HUES64 (cell line): ENCODE measurements around the gene TLX1. TPM values are rescaled to one million over a fixed set of nuclear protein-coding genes. Genes with fewer than 3 reads are reported as not detected.

Experiments used
- H3K27ac ChIP-seq: 2 replicates; pipeline ENCODE4 v1.7.0; 2013; ENCODE audit warnings: low read depth, low read length, inconsistent platforms
- H3K27me3 ChIP-seq: 2 replicates; pipeline ENCODE4 v1.6.1; 2013; ENCODE audit warnings: mild to moderate bottlenecking, low read length; ENCODE audit not compliant: insufficient read depth
- H3K36me3 ChIP-seq: 2 replicates; pipeline ENCODE4 v1.6.1; 2013; ENCODE audit warnings: mild to moderate bottlenecking, low read length; ENCODE audit not compliant: insufficient read depth
- H3K4me1 ChIP-seq: 2 replicates; pipeline ENCODE4 v1.6.1; 2013; ENCODE audit warnings: mild to moderate bottlenecking, low read length, moderate library complexity; ENCODE audit not compliant: insufficient read depth
- H3K4me3 ChIP-seq: 2 replicates; pipeline ENCODE4 v1.5.1; 2013; ENCODE audit warnings: mild to moderate bottlenecking, low read length, moderate library complexity
- H3K9ac ChIP-seq: 2 replicates; pipeline ENCODE4 v1.6.1; 2013; ENCODE audit warnings: mild to moderate bottlenecking, low read depth, low read length
- H3K9me3 ChIP-seq: 2 replicates; pipeline ENCODE4 v1.6.1; 2013; ENCODE audit warnings: low read depth, low read length; ENCODE audit not compliant: insufficient read depth
- WGBS: fragments of 150-250, 120-280 bp; methylation state at CpG from one replicate; pipeline ENCODE4 v1.1.7; 2013; ENCODE audit warnings: missing lambda C conversion rate; 5-methylcytosine and 5-hydroxymethylcytosine counted together
- polyA plus RNA-seq, 2 experiments: library from polyadenylated mRNA; stranded (reverse); fragments of 50-300 nt; gene quantifications; one replicate each; pipeline ENCODE4 v1.2.3, GENCODE V29; 2013

The TLX1 gene
- polyA plus RNA-seq (2013, experiment 1 of 2), result not detected
- polyA plus RNA-seq (2013, experiment 2 of 2), result not detected

- no peaks in the 10 kb centered on the region for H3K9me3 ChIP-seq
- peak within 1 kb of the TSS; percentile 2; the same call in 1 of the 2 replicates for H3K4me3 ChIP-seq
- WGBS, result 1% methylated on average over 83 of the region's 83 CpGs
- H3K27me3 ChIP-seq, result peaks cover 100% of the 10 kb centered on the region
- no peaks in the 10 kb centered on the region for H3K36me3 ChIP-seq
- no peak within 1 kb of the TSS for H3K27ac ChIP-seq
- H3K4me1 ChIP-seq, result no peaks in the 10 kb centered on the region
- no peak within 1 kb of the TSS for H3K9ac ChIP-seq
Measured at GRCh38 chr10:101130984-101131961, at the start of gene TLX1. Gene TLX1 (plus strand): TSS chr10:101131300. CDS start chr10:101131542, 242 bp downstream.

DNA sequence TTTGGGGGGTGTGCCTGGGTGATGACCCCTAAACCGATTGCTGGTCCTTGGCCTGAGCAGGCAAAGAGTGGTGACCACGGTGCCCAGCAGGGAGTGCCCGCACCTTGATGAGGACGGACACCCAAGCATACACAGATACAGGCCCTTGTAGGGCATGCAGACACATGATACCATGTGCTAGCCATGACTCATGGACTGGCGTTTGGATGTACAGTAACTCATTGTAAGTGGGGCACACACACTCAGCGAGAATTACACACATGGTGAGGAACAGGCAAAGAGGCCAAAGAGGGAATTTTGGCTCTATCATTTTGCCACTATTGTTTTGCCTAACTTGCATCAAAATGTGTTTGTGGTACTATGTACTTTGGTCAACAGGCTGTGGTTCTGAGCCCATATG lies 45.3 kb upstream of the TLX1 start:
- Histone ChIP-seq H3K4me3 (no peak overlapping the region), H3K9me3 (no peaks in the 10 kb centered on the region), H3K27me3 (peaks cover 78% of the 10 kb centered on the region), H3K27ac (no peak overlapping the region), H3K36me3 (no peaks in the 10 kb centered on the region), H3K9ac (no peak overlapping the region), H3K4me1 (no peaks in the 10 kb centered on the region)
- WGBS, result 89% methylated on average over 6 of the region's 6 CpGs

DNA sequence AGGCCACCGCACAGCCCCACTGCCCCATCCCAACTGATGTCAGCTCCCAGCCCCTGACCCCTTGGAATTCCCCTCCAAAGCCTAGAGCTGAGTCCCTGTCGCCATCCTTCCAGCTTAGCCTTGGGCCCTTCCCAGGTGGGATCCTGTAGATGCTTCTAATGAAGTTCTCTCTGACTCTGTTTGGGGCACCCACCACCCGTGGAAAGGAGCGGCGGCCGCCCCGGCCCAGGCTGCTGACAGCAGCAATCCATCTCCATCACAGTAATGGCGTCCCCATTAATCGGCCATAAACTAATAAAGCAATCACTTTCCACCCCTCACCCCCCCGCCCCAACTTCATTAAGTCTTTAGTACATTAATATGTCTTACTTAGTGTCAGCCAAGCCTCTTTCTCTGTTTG lies 43.7 kb upstream of the TLX1 start:
- Histone ChIP-seq H3K4me3 (no peak overlapping the region), H3K9ac (no peak overlapping the region), H3K27ac (no peak overlapping the region), H3K36me3 (no peaks in the 10 kb centered on the region), H3K4me1 (no peaks in the 10 kb centered on the region), H3K27me3 (peaks cover 81% of the 10 kb centered on the region), H3K9me3 (no peaks in the 10 kb centered on the region)
- 92% methylated on average over 9 of the region's 10 CpGs for WGBS

DNA sequence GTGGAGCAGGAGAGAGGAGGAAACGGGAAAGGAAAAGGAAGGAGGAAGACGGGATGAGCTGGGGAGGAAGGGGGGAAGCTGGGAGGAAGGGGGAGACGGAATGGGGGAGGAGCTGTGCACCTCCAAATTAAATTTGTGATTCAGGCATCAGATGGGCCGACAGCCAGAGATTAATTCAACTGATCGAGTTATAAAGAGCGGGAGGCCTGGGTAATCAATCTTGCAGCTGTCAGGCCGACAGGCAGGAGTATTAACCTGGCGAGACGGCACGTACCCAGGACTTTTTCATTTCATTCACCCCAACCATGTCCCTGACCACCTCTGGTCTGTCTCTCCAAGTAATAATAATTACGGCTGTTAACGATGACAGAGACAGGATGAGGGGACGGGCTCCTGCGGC lies 43.1 kb upstream of the TLX1 start:
- Histone ChIP-seq H3K4me1 (peaks cover 2% of the 10 kb centered on the region; the same call in 1 of the 2 replicates), H3K4me3 (no peak overlapping the region), H3K27ac (no peak overlapping the region), H3K27me3 (peaks cover 80% of the 10 kb centered on the region), H3K9ac (no peak overlapping the region), H3K9me3 (no peaks in the 10 kb centered on the region), H3K36me3 (no peaks in the 10 kb centered on the region)
- WGBS, result 85% methylated on average over 14 of the region's 14 CpGs

DNA sequence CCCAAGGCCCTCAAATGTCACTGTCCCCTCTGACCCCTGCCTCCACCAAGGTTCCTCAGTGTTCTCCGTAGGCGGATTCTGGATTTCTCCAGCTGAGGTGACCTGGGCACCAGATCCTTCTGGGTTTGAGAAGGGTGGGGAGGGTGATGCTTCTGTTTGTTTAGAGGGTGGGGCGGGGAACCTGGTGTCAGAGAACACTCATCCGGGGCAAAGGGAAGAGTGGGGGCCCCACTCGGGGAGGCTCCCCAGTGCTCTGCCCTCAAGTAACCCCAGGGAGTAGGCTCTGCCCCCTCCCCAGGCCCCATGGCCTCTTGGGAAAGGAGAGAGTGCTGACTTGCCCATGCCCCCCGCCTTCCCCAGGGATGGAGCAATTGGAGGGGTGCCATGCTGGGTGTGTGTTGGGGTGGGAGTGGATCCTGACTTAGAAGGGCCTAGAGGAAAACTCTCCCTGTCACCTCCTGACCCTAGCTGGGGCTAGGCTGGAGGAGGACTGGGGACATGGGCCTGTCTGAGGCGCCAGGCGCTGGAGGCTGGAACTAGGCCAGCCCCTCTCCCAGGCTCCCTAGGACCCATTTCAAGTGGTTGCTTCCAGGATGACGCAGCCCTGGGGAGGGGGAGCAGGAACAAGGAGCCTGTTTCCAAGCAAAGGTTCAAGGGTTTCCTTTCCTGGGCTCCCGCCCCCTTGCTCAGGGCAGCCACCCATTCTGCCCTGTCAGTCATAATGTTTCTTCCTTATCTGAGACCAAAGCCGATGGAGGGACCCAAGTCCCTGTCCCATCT lies 41.4 kb upstream of the TLX1 start:
- no peaks in the 10 kb centered on the region for H3K9me3 ChIP-seq
- no peak overlapping the region for H3K4me3 ChIP-seq
- peaks cover 69% of the 10 kb centered on the region for H3K27me3 ChIP-seq
- no peak overlapping the region for H3K9ac ChIP-seq
- H3K27ac ChIP-seq, result no peak overlapping the region
- H3K36me3 ChIP-seq, result no peaks in the 10 kb centered on the region
- WGBS, result 87% methylated on average over 11 of the region's 11 CpGs
- H3K4me1 ChIP-seq, result peaks cover 3% of the 10 kb centered on the region; the same call in 1 of the 2 replicates

DNA sequence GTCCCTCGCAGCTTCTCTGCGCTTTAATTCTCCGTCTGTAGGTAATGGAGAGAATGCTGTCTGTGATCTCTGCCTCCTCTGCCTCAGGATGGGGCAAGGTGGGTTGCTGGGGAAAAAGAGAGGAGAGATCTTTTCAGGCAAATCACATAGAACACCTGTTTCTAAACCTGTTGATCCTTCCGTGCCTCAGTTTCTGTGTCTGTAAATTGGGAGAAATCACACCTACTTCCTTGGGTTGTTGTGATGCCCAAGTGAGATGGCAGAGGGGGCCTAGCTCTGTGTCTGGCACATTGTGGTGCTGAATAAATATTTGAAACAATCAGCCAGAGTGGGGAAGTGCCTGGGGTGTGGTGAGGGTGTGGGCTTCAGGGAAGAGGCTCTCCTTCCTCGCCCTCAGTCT lies 40.5 kb upstream of the TLX1 start:
- Histone ChIP-seq H3K4me1 (peaks cover 3% of the 10 kb centered on the region), H3K27me3 (peaks cover 60% of the 10 kb centered on the region), H3K27ac (no peak overlapping the region), H3K4me3 (no peak overlapping the region), H3K9me3 (no peaks in the 10 kb centered on the region), H3K36me3 (no peaks in the 10 kb centered on the region), H3K9ac (no peak overlapping the region)
- WGBS, result 96% methylated on average over 4 of the region's 5 CpGs

DNA sequence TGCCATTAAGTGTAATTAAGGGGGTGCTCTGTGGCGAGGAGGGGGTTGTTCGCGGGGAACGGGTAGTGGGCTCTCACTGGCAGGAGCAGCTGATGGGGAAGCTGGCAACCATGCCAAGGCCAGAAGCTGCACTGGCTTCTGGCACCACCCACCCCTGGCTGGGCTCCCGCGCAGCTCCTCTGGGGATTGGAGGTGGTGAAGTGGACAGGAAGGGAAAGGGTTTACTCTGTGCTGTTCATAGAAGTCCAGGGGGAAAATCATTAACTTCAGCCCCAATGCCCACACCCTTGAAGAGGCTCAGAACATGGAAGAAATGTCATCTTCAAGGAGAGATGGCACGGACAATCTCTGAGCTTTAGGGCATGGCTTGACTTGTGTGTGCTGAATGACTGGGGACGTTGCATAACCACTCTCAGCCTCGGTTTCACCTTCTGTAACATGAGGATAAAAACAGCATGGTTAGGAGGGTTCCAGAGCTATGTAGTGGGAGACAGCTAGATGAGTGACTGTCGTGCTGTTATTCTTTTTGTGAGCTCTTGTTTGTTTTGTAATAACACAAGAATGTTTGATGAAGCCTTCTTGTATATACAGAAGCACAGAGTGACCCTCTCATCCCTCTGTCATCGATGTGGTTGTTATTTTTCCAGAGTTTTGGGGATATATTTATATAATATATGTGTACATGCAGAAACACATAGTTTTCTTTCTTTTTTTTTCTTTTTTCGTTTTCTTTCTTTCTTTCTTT lies 39.4 kb upstream of the TLX1 start:
- no peaks in the 10 kb centered on the region for H3K36me3 ChIP-seq
- 87% methylated on average over 10 of the region's 12 CpGs for WGBS
- peaks cover 3% of the 10 kb centered on the region for H3K4me1 ChIP-seq
- no peaks in the 10 kb centered on the region for H3K9me3 ChIP-seq
- no peak overlapping the region for H3K9ac ChIP-seq
- H3K4me3 ChIP-seq, result no peak overlapping the region
- H3K27ac ChIP-seq, result no peak overlapping the region
- peaks cover 59% of the 10 kb centered on the region for H3K27me3 ChIP-seq

DNA sequence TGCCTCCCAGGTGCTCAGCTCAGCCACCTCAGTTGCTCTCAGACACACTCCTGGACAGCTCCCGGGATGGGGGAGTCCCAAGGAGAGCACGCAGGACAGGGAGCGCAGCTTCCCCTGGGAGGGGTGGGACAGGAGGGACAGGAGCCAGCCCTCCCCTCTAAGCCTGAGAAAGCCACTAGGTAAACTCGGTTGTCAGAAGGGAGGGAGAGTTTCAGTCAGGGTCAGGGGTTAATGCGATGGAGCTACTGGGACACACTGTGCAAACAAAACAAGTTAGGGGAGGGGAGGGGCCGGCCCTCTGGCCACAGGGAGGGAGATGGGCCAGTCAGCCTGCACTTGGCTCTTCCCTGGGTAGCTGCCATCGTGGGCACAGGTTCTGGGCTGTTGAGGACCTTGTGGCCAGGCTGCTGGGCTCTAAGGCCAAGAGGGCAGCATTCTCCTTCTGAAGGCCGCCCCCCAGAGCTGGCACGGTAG lies 38.2 kb upstream of the TLX1 start:
- no peaks in the 10 kb centered on the region for H3K9me3 ChIP-seq
- H3K4me3 ChIP-seq, result no peak overlapping the region
- 49% methylated on average over 9 of the region's 9 CpGs for WGBS
- no peak overlapping the region for H3K27ac ChIP-seq
- peaks cover 63% of the 10 kb centered on the region for H3K27me3 ChIP-seq
- peaks cover 7% of the 10 kb centered on the region for H3K4me1 ChIP-seq
- H3K36me3 ChIP-seq, result no peaks in the 10 kb centered on the region
- no peak overlapping the region for H3K9ac ChIP-seq

- peaks cover 7% of the 10 kb centered on the region for H3K4me1 ChIP-seq
- H3K9me3 ChIP-seq, result no peaks in the 10 kb centered on the region
- 78% methylated on average over 12 of the region's 14 CpGs for WGBS
- no peak overlapping the region for H3K27ac ChIP-seq
- no peaks in the 10 kb centered on the region for H3K36me3 ChIP-seq
- H3K27me3 ChIP-seq, result peaks cover 55% of the 10 kb centered on the region
- no peak overlapping the region for H3K9ac ChIP-seq
- no peak overlapping the region for H3K4me3 ChIP-seq
Measured at GRCh38 chr10:101094121-101094879, 36.8 kb upstream of the TLX1 start.

DNA sequence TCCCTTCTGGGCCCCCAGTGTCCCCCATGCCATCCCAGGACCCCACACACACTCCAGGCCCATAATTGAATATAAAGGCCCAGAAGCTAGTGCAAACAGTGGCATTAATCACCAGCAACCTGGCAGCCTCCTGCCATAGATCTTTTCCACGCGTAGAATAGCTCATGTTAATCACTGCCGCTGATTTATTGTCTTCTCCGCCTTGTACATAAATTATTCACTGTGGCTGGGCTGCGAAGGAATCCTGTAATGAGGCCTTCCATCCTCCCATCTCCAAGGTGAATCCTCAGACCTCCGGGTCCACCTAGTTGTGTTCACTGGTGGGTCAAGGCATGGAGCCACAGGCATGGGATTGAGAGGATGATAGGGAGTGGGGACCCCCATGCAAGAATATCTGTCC lies 36.1 kb upstream of the TLX1 start:
- no peaks in the 10 kb centered on the region for H3K36me3 ChIP-seq
- no peak overlapping the region for H3K27ac ChIP-seq
- peaks cover 58% of the 10 kb centered on the region for H3K27me3 ChIP-seq
- H3K9me3 ChIP-seq, result no peaks in the 10 kb centered on the region
- H3K4me3 ChIP-seq, result no peak overlapping the region
- H3K4me1 ChIP-seq, result peaks cover 7% of the 10 kb centered on the region
- WGBS, result 92% methylated on average over 6 of the region's 6 CpGs
- no peak overlapping the region for H3K9ac ChIP-seq
